Liver (tissue), 9 donors: ENCODE results near the gene AK5. TPM values are rescaled to one million over a fixed set of nuclear protein-coding genes. Genes with fewer than 3 reads are reported as not detected.

Experiments
- DNase-seq: peaks from one replicate; pipeline ENCODE4 v3.0.0-alpha.2; 2017; ENCODE audit warnings: low spot score
- H3K27ac ChIP-seq, 2 donors: one replicate each; pipeline ENCODE4 v1.7.0; 2013; ENCODE audit warnings: inconsistent platforms in 2 of 2, low read length in 2 of 2, control low read depth in 1 of 2, low read depth in 1 of 2, mild to moderate bottlenecking in 1 of 2
- H3K27me3 ChIP-seq, 4 donors: one replicate each; pipeline versions ENCODE4 v1.6.1 to v1.7.0; 2013; ENCODE audit warnings: low read length in 3 of 4, inconsistent platforms in 1 of 4, mild to moderate bottlenecking in 1 of 4, moderate library complexity in 1 of 4; ENCODE audit not compliant: control insufficient read depth in 4 of 4, insufficient read depth in 4 of 4
- H3K36me3 ChIP-seq, 4 donors: one replicate each; pipeline versions ENCODE4 v1.6.1 to v1.7.0; 2013; ENCODE audit warnings: low read length in 3 of 4, mild to moderate bottlenecking in 3 of 4, low read depth in 1 of 4, moderate library complexity in 1 of 4; ENCODE audit not compliant: control insufficient read depth in 4 of 4, insufficient read depth in 3 of 4
- H3K4me1 ChIP-seq, 4 donors: one replicate each; pipeline versions ENCODE4 v1.6.1 to v1.7.0; 2013; ENCODE audit warnings: low read length in 3 of 4, mild to moderate bottlenecking in 3 of 4, moderate library complexity in 1 of 4; ENCODE audit not compliant: control insufficient read depth in 4 of 4, insufficient read depth in 4 of 4
- H3K4me3 ChIP-seq, 3 donors: one replicate each; pipeline versions ENCODE4 v1.6.1 to v1.7.0; 2013; ENCODE audit warnings: low read length in 3 of 3, control low read depth in 1 of 3, low read depth in 1 of 3, mild to moderate bottlenecking in 1 of 3
- H3K9ac ChIP-seq, 2 donors: one replicate each; pipeline ENCODE4 v1.7.0; 2013; ENCODE audit warnings: low read length in 2 of 2, mild to moderate bottlenecking in 2 of 2, moderate library complexity in 2 of 2, control low read depth in 1 of 2, low read depth in 1 of 2
- H3K9me3 ChIP-seq, 4 donors: one replicate each; pipeline versions ENCODE4 v1.6.1 to v1.7.0; 2013; ENCODE audit warnings: low read length in 3 of 4; ENCODE audit not compliant: control insufficient read depth in 4 of 4
- ATF3 ChIP-seq: IDR thresholded peaks from 2 replicates; pipeline ENCODE4 v1.6.1; 2016; ENCODE audit warnings: antibody characterized with exemption
- EGR1 ChIP-seq, 2 donors: IDR thresholded peaks; 2 replicates each; pipeline ENCODE4 v1.6.1; 2016 to 2018; ENCODE audit warnings: antibody characterized with exemption in 2 of 2, low read depth in 2 of 2
- FOXA1 ChIP-seq: IDR thresholded peaks from 2 replicates; pipeline ENCODE4 v1.6.1; 2016; ENCODE audit warnings: antibody characterized with exemption
- FOXA2 ChIP-seq: IDR thresholded peaks from 2 replicates; pipeline ENCODE4 v1.6.1; 2016; ENCODE audit warnings: antibody characterized with exemption
- GABPA ChIP-seq, 2 donors: IDR thresholded peaks in 1 of 2; conservative IDR thresholded peaks in 1 of 2; 2 replicates each; pipeline ENCODE4 v1.6.1; 2016; ENCODE audit warnings: antibody characterized with exemption in 2 of 2, mild to moderate bottlenecking in 1 of 2, moderate library complexity in 1 of 2
- HNF4A ChIP-seq, 2 donors: conservative IDR thresholded peaks; 2 replicates each; pipeline ENCODE4 v1.6.1; 2016; ENCODE audit warnings: antibody characterized with exemption in 2 of 2, mild to moderate bottlenecking in 2 of 2
- HNF4G ChIP-seq: IDR thresholded peaks from 2 replicates; pipeline ENCODE4 v1.6.1; 2016; ENCODE audit warnings: antibody characterized with exemption
- JUND ChIP-seq, 2 donors: IDR thresholded peaks; 2 replicates each; pipeline ENCODE4 v1.6.1; 2016; ENCODE audit warnings: antibody characterized with exemption in 2 of 2
- MAX ChIP-seq: IDR thresholded peaks from 2 replicates; pipeline ENCODE4 v1.6.1; 2016; ENCODE audit warnings: antibody characterized with exemption
- NR2F2 ChIP-seq: IDR thresholded peaks from 2 replicates; pipeline ENCODE4 v1.6.1; 2016; ENCODE audit warnings: antibody characterized with exemption
- RAD21 ChIP-seq, 2 donors: IDR thresholded peaks; 2 replicates each; pipeline ENCODE4 v1.6.1; 2016; ENCODE audit warnings: antibody characterized with exemption in 2 of 2, mild to moderate bottlenecking in 2 of 2
- REST ChIP-seq: IDR thresholded peaks from 2 replicates; pipeline ENCODE4 v1.6.1; 2016; ENCODE audit warnings: antibody characterized with exemption, mild to moderate bottlenecking
- RXRA ChIP-seq, 2 donors: IDR thresholded peaks; 2 replicates each; pipeline ENCODE4 v1.6.1; 2017 to 2018; ENCODE audit warnings: antibody characterized with exemption in 2 of 2, mild to moderate bottlenecking in 1 of 2
- SP1 ChIP-seq: IDR thresholded peaks from 2 replicates; pipeline ENCODE4 v1.6.1; 2018; ENCODE audit warnings: antibody characterized with exemption, mild to moderate bottlenecking
- TAF1 ChIP-seq: conservative IDR thresholded peaks from 2 replicates; pipeline ENCODE4 v1.6.1; 2016; ENCODE audit warnings: antibody characterized with exemption, mild to moderate bottlenecking
- YY1 ChIP-seq: IDR thresholded peaks from 2 replicates; pipeline ENCODE4 v1.6.1; 2016; ENCODE audit warnings: antibody characterized with exemption, mild to moderate bottlenecking
- WGBS: extraction: QIAGEN DNeasy Blood & Tissue Kit; methylation state at CpG from one replicate; pipeline ENCODE4 v1.1.7; 2013; 5-methylcytosine and 5-hydroxymethylcytosine counted together
- polyA plus RNA-seq, 2 donors: library from polyadenylated mRNA; stranded (reverse) in 1 of 2; unstranded in 1 of 2; fragments of 200-250 nt in 1 of 2; fragments of >200 nt in 1 of 2; fragmentation: Nextera tagmentation in 1 of 2; extraction: Ambion mirVana in 1 of 2; gene quantifications; one replicate each; pipeline versions ENCODE4 v1.2.1 to v1.2.3, GENCODE V29; 2013 to 2015
- total RNA-seq, 2 donors: library from RNA; depleted of rRNA; stranded (reverse); fragments of >200 nt; gene quantifications; one replicate each; pipeline ENCODE4 v1.2.3, GENCODE V29; 2014
- TF ChIP-seq, protein P1 (sequence below): fragments of 150-350 bp; IDR thresholded peaks from 2 replicates; pipeline ENCODE4 v1.5.1; 2017; ENCODE audit warnings: improper control_type of control experiment, low read depth, low read length; ENCODE audit not compliant: missing input control
- donor health status: healthy.
- donor health status: healthy.
- donor health status: healthy.
- donor health status: healthy.
- donor health status: healthy.

Gene AK5
- total and polyA plus RNA-seq, 4 donors = 0.12 to 0.33 (median 0.23) TPM

GRCh38 chr1:77348549-77348948, 66.7 kb downstream of the AK5 start:
- H3K4me1 ChIP-seq = no peaks in the 10 kb centered on the region
- H3K4me3 ChIP-seq = no peak overlapping the region
- H3K27me3 ChIP-seq = no peaks in the 10 kb centered on the region
- H3K27ac ChIP-seq = no peak overlapping the region
- TF ChIP-seq FOXA2 = no peak
- no peak for TF ChIP-seq RAD21 (IDR thresholded peaks at IDR 0.05)
- no peak for TF ChIP-seq MAX
- TF ChIP-seq NR2F2 = no peak
- TF ChIP-seq, protein P1, sequence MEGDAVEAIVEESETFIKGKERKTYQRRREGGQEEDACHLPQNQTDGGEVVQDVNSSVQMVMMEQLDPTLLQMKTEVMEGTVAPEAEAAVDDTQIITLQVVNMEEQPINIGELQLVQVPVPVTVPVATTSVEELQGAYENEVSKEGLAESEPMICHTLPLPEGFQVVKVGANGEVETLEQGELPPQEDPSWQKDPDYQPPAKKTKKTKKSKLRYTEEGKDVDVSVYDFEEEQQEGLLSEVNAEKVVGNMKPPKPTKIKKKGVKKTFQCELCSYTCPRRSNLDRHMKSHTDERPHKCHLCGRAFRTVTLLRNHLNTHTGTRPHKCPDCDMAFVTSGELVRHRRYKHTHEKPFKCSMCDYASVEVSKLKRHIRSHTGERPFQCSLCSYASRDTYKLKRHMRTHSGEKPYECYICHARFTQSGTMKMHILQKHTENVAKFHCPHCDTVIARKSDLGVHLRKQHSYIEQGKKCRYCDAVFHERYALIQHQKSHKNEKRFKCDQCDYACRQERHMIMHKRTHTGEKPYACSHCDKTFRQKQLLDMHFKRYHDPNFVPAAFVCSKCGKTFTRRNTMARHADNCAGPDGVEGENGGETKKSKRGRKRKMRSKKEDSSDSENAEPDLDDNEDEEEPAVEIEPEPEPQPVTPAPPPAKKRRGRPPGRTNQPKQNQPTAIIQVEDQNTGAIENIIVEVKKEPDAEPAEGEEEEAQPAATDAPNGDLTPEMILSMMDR = no peak
- TF ChIP-seq SP1 = no peak
- no peak for TF ChIP-seq GABPA (IDR thresholded peaks at IDR 0.05 in 1 of 2, conservative IDR thresholded peaks at IDR 0.05 in 1 of 2)
- no peak for TF ChIP-seq RXRA (IDR thresholded peaks at IDR 0.05)
- H3K9me3 ChIP-seq = no peaks in the 10 kb centered on the region
- DNase-seq = no peak
- no peaks in the 10 kb centered on the region for H3K36me3 ChIP-seq
- H3K9ac ChIP-seq = no peak overlapping the region

DNA sequence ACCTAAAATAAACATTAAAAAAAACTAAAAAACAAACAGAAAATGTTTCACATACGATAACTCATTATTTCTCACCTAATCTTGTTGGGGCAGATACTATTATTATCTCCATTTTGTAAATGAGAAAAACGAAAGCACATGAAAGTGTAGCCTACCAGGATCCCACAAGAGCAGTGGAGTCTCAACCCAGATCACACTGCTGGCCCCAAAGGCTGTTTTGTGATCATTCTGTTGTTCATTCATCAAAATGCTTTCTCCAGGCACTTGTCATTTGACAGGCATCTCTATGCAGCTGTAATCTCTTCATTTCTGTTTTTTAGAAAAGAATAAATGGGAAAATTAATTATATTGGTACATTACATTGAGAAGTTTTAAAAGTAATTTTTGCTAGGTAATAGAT, 67.5 kb downstream of the AK5 start:
- no peak overlapping the region for H3K4me3 ChIP-seq
- H3K4me1 ChIP-seq = no peaks in the 10 kb centered on the region
- no peak overlapping the region for H3K9ac ChIP-seq
- DNase-seq = no peak
- H3K27me3 ChIP-seq = no peaks in the 10 kb centered on the region
- no peaks in the 10 kb centered on the region for H3K36me3 ChIP-seq
- TF ChIP-seq GABPA (IDR thresholded peaks at IDR 0.05 in 1 of 2, conservative IDR thresholded peaks at IDR 0.05 in 1 of 2) (no peak), HNF4A (conservative IDR thresholded peaks at IDR 0.05) (no peak), EGR1 (IDR thresholded peaks at IDR 0.05; ENCODE audit: low read depth in 2 of 2) (no peak), MAX (no peak), HNF4G (no peak), JUND (IDR thresholded peaks at IDR 0.05) (no peak), NR2F2 (no peak), SP1 (no peak), RAD21 (IDR thresholded peaks at IDR 0.05) (no peak), YY1 (no peak), TAF1 (no peak), ATF3 (no peak), REST (no peak), RXRA (IDR thresholded peaks at IDR 0.05) (no peak), FOXA1 (no peak)
- TF ChIP-seq, protein P1 = no peak
- 69% methylated on average over 2 of the region's 2 CpGs for WGBS
- no peak overlapping the region for H3K27ac ChIP-seq
- no peaks in the 10 kb centered on the region for H3K9me3 ChIP-seq
